Measurements from ENCODE around the gene RFFL. TPM values are rescaled to one million over a fixed set of nuclear protein-coding genes. Genes with fewer than 3 reads are reported as not detected.

The RFFL gene
- total and polyA plus RNA-seq, 2 experiments from 2014 or later: 4.2 to 9.0 TPM

- H3K9me3 ChIP-seq (ENCODE audit: low read depth): no peaks in the 10 kb centered on the region
- peaks cover 2% of the 10 kb centered on the region; the same call in 1 of the 2 replicates for H3K36me3 ChIP-seq (ENCODE audit: low read depth)
- H4K20me1 ChIP-seq (ENCODE audit: insufficient read depth): no peaks in the 10 kb centered on the region
- in situ Hi-C loops (cut with MboI): no loop called here
- H3K9ac ChIP-seq: peak overlapping the region; percentile 98
- peaks cover 32% of the 10 kb centered on the region for H3K79me2 ChIP-seq (ENCODE audit: insufficient read depth)
- no peaks in the 10 kb centered on the region for H3K27me3 ChIP-seq (replicated peaks; ENCODE audit: insufficient read depth)
- DNase-seq: peak; percentile 54
- 8% methylated on average over 15 of the region's 15 CpGs for WGBS, 2 experiments (ENCODE audit: low coverage in 1 of 2, low lambda C conversion rate in 2 of 2, missing lambda C conversion rate in 2 of 2)
- peak overlapping the region; percentile 97 for H3K27ac ChIP-seq
- H3K4me3 ChIP-seq: peak overlapping the region; percentile 83
- peaks cover 22% of the 10 kb centered on the region for H3F3A ChIP-seq (ENCODE audit: insufficient read depth)
- no peaks in the 10 kb centered on the region for H3K9me2 ChIP-seq (ENCODE audit: insufficient read depth)
- peak overlapping the region; percentile 89 for H2AFZ ChIP-seq
- peaks cover 20% of the 10 kb centered on the region for H3K4me1 ChIP-seq (ENCODE audit: insufficient read depth)
- TF ChIP-seq EZH2 (IDR thresholded peaks at IDR 0.05; ENCODE audit: insufficient read depth, poor library complexity, severe bottlenecking) (no peak), EZH2phosphoT487 (IDR thresholded peaks at IDR 0.05; ENCODE audit: insufficient read depth, low read depth) (no peak)
- peak overlapping the region; percentile 98 for H3K4me2 ChIP-seq (ENCODE audit: unreplicated experiment)
Measured at GRCh38 chr17:34979650-34980352, 83.7 kb downstream of the RFFL start.

- TF ChIP-seq EZH2phosphoT487 (IDR thresholded peaks at IDR 0.05; ENCODE audit: insufficient read depth, low read depth): no peak
- no peak for TF ChIP-seq EZH2 (IDR thresholded peaks at IDR 0.05; ENCODE audit: insufficient read depth, poor library complexity, severe bottlenecking)
- Histone ChIP-seq H3K9me3 (ENCODE audit: low read depth) (no peaks in the 10 kb centered on the region), H2AFZ (peak overlapping the region; percentile 89), H3K4me3 (peak overlapping the region; percentile 83; the same call in 1 of the 2 replicates), H3K9me2 (ENCODE audit: insufficient read depth) (no peaks in the 10 kb centered on the region), H3F3A (ENCODE audit: insufficient read depth) (peaks cover 22% of the 10 kb centered on the region), H4K20me1 (ENCODE audit: insufficient read depth) (no peaks in the 10 kb centered on the region), H3K27me3 (replicated peaks; ENCODE audit: insufficient read depth) (no peaks in the 10 kb centered on the region), H3K79me2 (ENCODE audit: insufficient read depth) (peaks cover 28% of the 10 kb centered on the region), H3K27ac (peak overlapping the region; percentile 97), H3K9ac (peak overlapping the region; percentile 98; the same call in 1 of the 2 replicates), H3K4me2 (ENCODE audit: unreplicated experiment) (peak overlapping the region; percentile 98), H3K4me1 (ENCODE audit: insufficient read depth) (peaks cover 20% of the 10 kb centered on the region), H3K36me3 (ENCODE audit: low read depth) (peaks cover 2% of the 10 kb centered on the region; the same call in 1 of the 2 replicates)
- WGBS, 2 experiments (ENCODE audit: low coverage in 1 of 2, low lambda C conversion rate in 2 of 2, missing lambda C conversion rate in 2 of 2): 91% methylated on average over 7 of the region's 7 CpGs
- DNase-seq: no peak
- in situ Hi-C loops (cut with MboI): no loop called here
Measured at GRCh38 chr17:34979153-34979552, 84.4 kb downstream of the RFFL start.

GRCh38 chr17:34974794-34975785, 88.4 kb downstream of the RFFL start:
- Histone ChIP-seq H3K79me2 (ENCODE audit: insufficient read depth) (no peaks in the 10 kb centered on the region), H3K36me3 (ENCODE audit: low read depth) (no peaks in the 10 kb centered on the region), H3K9ac (no peak overlapping the region), H3K9me3 (ENCODE audit: low read depth) (no peaks in the 10 kb centered on the region), H2AFZ (no peak overlapping the region), H3K4me2 (ENCODE audit: unreplicated experiment) (no peak overlapping the region), H3K27ac (no peak overlapping the region), H3K4me1 (ENCODE audit: insufficient read depth) (peaks cover 10% of the 10 kb centered on the region), H3F3A (ENCODE audit: insufficient read depth) (peaks cover 10% of the 10 kb centered on the region), H4K20me1 (ENCODE audit: insufficient read depth) (no peaks in the 10 kb centered on the region), H3K4me3 (no peak overlapping the region), H3K9me2 (ENCODE audit: insufficient read depth) (no peaks in the 10 kb centered on the region), H3K27me3 (replicated peaks; ENCODE audit: insufficient read depth) (no peaks in the 10 kb centered on the region)
- TF ChIP-seq EZH2 (IDR thresholded peaks at IDR 0.05; ENCODE audit: insufficient read depth, poor library complexity, severe bottlenecking) (no peak), EZH2phosphoT487 (IDR thresholded peaks at IDR 0.05; ENCODE audit: insufficient read depth, low read depth) (no peak)
- WGBS, 2 experiments (ENCODE audit: low coverage in 1 of 2, low lambda C conversion rate in 2 of 2, missing lambda C conversion rate in 2 of 2): 67 to 70% methylated on average over 3 of the region's 3 CpGs
- in situ Hi-C loops (cut with MboI): no loop called here
- DNase-seq: no peak

- H3K9me3 ChIP-seq (ENCODE audit: low read depth): no peaks in the 10 kb centered on the region
- no peaks in the 10 kb centered on the region for H3K27me3 ChIP-seq (replicated peaks; ENCODE audit: insufficient read depth)
- in situ Hi-C loops (cut with MboI): no loop called here
- H3K79me2 ChIP-seq (ENCODE audit: insufficient read depth): no peaks in the 10 kb centered on the region
- H3K4me3 ChIP-seq: no peak overlapping the region
- peaks cover 2% of the 10 kb centered on the region for H3K4me1 ChIP-seq (ENCODE audit: insufficient read depth)
- 0 out of 2 replicates have a peak, but pooled peaks cover 1% of the 10 kb centered on the region for H3F3A ChIP-seq (ENCODE audit: insufficient read depth)
- DNase-seq: no peak
- no peak overlapping the region for H3K9ac ChIP-seq
- WGBS, 2 experiments (ENCODE audit: low coverage in 1 of 2, low lambda C conversion rate in 2 of 2, missing lambda C conversion rate in 2 of 2): 25 to 26% methylated on average over 2 of the region's 2 CpGs
- no peaks in the 10 kb centered on the region for H4K20me1 ChIP-seq (ENCODE audit: insufficient read depth)
- no peak for TF ChIP-seq EZH2phosphoT487 (IDR thresholded peaks at IDR 0.05; ENCODE audit: insufficient read depth, low read depth)
- no peaks in the 10 kb centered on the region for H3K36me3 ChIP-seq (ENCODE audit: low read depth)
- no peak overlapping the region for H2AFZ ChIP-seq
- no peaks in the 10 kb centered on the region for H3K9me2 ChIP-seq (ENCODE audit: insufficient read depth)
- no peak overlapping the region for H3K4me2 ChIP-seq (ENCODE audit: unreplicated experiment)
- H3K27ac ChIP-seq: no peak overlapping the region
Measured at GRCh38 chr17:34974179-34974578, 89.3 kb downstream of the RFFL start.
